ENCODE measurements around the gene ARL8B.

DNA sequence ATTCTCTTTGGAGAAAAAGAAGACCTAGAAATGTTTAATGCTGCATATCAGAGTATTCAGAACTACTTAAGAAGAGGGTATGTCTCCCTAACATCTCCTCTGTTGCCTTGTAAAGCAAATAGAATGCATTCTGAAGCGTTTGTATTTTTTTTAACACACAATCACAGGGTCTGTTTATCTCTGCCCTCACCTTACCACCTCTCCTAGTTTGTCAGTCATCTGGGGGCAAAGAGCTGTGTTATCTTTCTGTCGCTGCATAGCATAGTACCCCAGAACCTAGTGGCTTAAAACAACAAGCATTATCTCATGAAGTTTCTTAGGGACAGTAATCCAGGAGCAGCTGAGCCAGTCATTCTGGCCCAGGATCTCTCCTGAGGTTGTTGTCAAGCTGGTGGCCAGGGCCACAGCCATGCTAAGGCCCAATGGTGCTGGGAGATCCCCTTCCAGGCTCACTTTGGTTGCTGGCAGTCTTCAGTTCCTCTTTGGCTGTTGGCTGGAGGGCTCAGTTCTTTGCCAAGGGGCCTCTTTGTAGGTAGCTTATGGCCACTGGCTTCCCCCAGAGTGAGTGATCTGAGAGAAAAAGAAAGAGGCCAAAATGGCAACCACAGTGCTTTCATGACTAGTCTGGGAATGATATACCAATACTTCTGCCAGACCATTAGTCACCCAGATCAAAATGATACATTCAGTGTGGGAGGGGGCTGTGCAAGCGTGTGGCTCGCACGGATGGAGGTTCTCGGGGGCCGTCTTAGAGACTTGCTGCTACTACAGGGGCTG lies 83.3 kb downstream of the ARL8B start:
- TF ChIP-seq, protein P1, sequence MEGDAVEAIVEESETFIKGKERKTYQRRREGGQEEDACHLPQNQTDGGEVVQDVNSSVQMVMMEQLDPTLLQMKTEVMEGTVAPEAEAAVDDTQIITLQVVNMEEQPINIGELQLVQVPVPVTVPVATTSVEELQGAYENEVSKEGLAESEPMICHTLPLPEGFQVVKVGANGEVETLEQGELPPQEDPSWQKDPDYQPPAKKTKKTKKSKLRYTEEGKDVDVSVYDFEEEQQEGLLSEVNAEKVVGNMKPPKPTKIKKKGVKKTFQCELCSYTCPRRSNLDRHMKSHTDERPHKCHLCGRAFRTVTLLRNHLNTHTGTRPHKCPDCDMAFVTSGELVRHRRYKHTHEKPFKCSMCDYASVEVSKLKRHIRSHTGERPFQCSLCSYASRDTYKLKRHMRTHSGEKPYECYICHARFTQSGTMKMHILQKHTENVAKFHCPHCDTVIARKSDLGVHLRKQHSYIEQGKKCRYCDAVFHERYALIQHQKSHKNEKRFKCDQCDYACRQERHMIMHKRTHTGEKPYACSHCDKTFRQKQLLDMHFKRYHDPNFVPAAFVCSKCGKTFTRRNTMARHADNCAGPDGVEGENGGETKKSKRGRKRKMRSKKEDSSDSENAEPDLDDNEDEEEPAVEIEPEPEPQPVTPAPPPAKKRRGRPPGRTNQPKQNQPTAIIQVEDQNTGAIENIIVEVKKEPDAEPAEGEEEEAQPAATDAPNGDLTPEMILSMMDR (IDR thresholded peaks at IDR 0.05; ENCODE audit: low read depth, low read length, missing input control) = no peak
- no peak for TF ChIP-seq HNF4A (conservative IDR thresholded peaks at IDR 0.05)
- TF ChIP-seq RAD21 (IDR thresholded peaks at IDR 0.05) = no peak
- TF ChIP-seq, protein P2, sequence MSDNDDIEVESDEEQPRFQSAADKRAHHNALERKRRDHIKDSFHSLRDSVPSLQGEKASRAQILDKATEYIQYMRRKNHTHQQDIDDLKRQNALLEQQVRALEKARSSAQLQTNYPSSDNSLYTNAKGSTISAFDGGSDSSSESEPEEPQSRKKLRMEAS (IDR thresholded peaks at IDR 0.05) = no peak
- TF ChIP-seq YY1 (IDR thresholded peaks at IDR 0.05) = no peak
- no peak for TF ChIP-seq JUND (IDR thresholded peaks at IDR 0.05)
- TF ChIP-seq, protein P3, sequence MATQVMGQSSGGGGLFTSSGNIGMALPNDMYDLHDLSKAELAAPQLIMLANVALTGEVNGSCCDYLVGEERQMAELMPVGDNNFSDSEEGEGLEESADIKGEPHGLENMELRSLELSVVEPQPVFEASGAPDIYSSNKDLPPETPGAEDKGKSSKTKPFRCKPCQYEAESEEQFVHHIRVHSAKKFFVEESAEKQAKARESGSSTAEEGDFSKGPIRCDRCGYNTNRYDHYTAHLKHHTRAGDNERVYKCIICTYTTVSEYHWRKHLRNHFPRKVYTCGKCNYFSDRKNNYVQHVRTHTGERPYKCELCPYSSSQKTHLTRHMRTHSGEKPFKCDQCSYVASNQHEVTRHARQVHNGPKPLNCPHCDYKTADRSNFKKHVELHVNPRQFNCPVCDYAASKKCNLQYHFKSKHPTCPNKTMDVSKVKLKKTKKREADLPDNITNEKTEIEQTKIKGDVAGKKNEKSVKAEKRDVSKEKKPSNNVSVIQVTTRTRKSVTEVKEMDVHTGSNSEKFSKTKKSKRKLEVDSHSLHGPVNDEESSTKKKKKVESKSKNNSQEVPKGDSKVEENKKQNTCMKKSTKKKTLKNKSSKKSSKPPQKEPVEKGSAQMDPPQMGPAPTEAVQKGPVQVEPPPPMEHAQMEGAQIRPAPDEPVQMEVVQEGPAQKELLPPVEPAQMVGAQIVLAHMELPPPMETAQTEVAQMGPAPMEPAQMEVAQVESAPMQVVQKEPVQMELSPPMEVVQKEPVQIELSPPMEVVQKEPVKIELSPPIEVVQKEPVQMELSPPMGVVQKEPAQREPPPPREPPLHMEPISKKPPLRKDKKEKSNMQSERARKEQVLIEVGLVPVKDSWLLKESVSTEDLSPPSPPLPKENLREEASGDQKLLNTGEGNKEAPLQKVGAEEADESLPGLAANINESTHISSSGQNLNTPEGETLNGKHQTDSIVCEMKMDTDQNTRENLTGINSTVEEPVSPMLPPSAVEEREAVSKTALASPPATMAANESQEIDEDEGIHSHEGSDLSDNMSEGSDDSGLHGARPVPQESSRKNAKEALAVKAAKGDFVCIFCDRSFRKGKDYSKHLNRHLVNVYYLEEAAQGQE (IDR thresholded peaks at IDR 0.05) = no peak
- no peak for TF ChIP-seq SP1 (IDR thresholded peaks at IDR 0.05)
- TF ChIP-seq EGR1 (IDR thresholded peaks at IDR 0.05; ENCODE audit: low read depth in 2 of 2) = no peak
- TF ChIP-seq GABPA (IDR thresholded peaks at IDR 0.05 in 1 of 2, conservative IDR thresholded peaks at IDR 0.05 in 1 of 2) = no peak
- no peak for TF ChIP-seq NR2F2 (IDR thresholded peaks at IDR 0.05)
- TF ChIP-seq TAF1 (conservative IDR thresholded peaks at IDR 0.05) = no peak
- no peak for TF ChIP-seq RXRA (IDR thresholded peaks at IDR 0.05)

All from liver (tissue), 3 donors.